ENCODE measurements around the gene PRKD1. TPM values are rescaled to one million over a fixed set of nuclear protein-coding genes. Genes with fewer than 3 reads are reported as not detected.

The PRKD1 gene
- total RNA-seq, 3 donors from 2014 or later (not counting 1 experiment from before 2014, with no cell fraction given): not detected

GRCh38 chr14:29607169-29607568, 320.5 kb downstream of the PRKD1 start:
- no peak overlapping the region for H3K27ac ChIP-seq (ENCODE audit: low read length)
- intact Hi-C loops (cut with micrococcal nuclease): no loop called here
- H3K9me3 Mint-ChIP-seq: peaks cover 13 to 18% of the 10 kb centered on the region in 2 donors
- peaks cover 4% of the 10 kb centered on the region for H3K9me3 ChIP-seq (ENCODE audit: control insufficient read depth, insufficient read depth, low read length)
- no peaks in the 10 kb centered on the region for H3K27me3 Mint-ChIP-seq (ENCODE audit: low read depth in 2 of 2)
- no peak overlapping the region for H3K4me3 ChIP-seq (ENCODE audit: low read length)
- ATAC-seq: no peak
- H3K4me3 Mint-ChIP-seq: no peak overlapping the region
- DNase-seq: no peak
- H3K27me3 ChIP-seq (ENCODE audit: control insufficient read depth, insufficient read depth, low read length): no peaks in the 10 kb centered on the region
- H3K27ac Mint-ChIP-seq: no peak overlapping the region
- 86% methylated on average over 4 of the region's 5 CpGs for WGBS (ENCODE audit: insufficient coverage)
- no peaks in the 10 kb centered on the region for H3K4me1 Mint-ChIP-seq
- TF ChIP-seq CTCF (IDR thresholded peaks at IDR 0.05): no peak
- H3K36me3 Mint-ChIP-seq: peaks cover 7% of the 10 kb centered on the region
- H3K36me3 ChIP-seq (ENCODE audit: control insufficient read depth, insufficient read depth, low read length): no peaks in the 10 kb centered on the region
- H3K4me1 ChIP-seq (ENCODE audit: control insufficient read depth, insufficient read depth, low read length): no peaks in the 10 kb centered on the region

GRCh38 chr14:29603696-29604095, 324.0 kb downstream of the PRKD1 start:
- no peak for TF ChIP-seq CTCF (IDR thresholded peaks at IDR 0.05)
- DNase-seq: no peak

GRCh38 chr14:29601616-29602015, 326.0 kb downstream of the PRKD1 start:
- intact Hi-C loops (cut with micrococcal nuclease): no loop called here
- H3K4me3 ChIP-seq (ENCODE audit: low read length): no peak overlapping the region
- Mint-ChIP-seq H3K36me3 (peaks cover 7% of the 10 kb centered on the region), H3K9me3 (peaks cover 8 to 10% of the 10 kb centered on the region in 2 donors), H3K27me3 (ENCODE audit: low read depth in 2 of 2) (no peaks in the 10 kb centered on the region), H3K4me1 (no peaks in the 10 kb centered on the region), H3K4me3 (no peak overlapping the region), H3K27ac (no peak overlapping the region)
- no peak for ATAC-seq
- no peaks in the 10 kb centered on the region for H3K27me3 ChIP-seq (ENCODE audit: control insufficient read depth, insufficient read depth, low read length)
- DNase-seq: no peak
- H3K4me1 ChIP-seq (ENCODE audit: control insufficient read depth, insufficient read depth, low read length): no peaks in the 10 kb centered on the region
- TF ChIP-seq CTCF (IDR thresholded peaks at IDR 0.05): no peak
- H3K27ac ChIP-seq (ENCODE audit: low read length): no peak overlapping the region
- 85% methylated on average over 5 of the region's 5 CpGs for WGBS (ENCODE audit: insufficient coverage)
- peaks cover 7% of the 10 kb centered on the region for H3K9me3 ChIP-seq (ENCODE audit: control insufficient read depth, insufficient read depth, low read length)
- H3K36me3 ChIP-seq (ENCODE audit: control insufficient read depth, insufficient read depth, low read length): no peaks in the 10 kb centered on the region

More at GRCh38 chr14:29603696-29604095, 324.0 kb downstream of the PRKD1 start:
- no CpG with 5 or more reads among the region's 3 CpGs for WGBS (ENCODE audit: insufficient coverage)
- intact Hi-C loops (cut with micrococcal nuclease): no loop called here
- Mint-ChIP-seq H3K9me3 (peaks cover 8 to 13% of the 10 kb centered on the region in 2 donors), H3K27me3 (ENCODE audit: low read depth in 2 of 2) (no peaks in the 10 kb centered on the region), H3K4me1 (no peaks in the 10 kb centered on the region), H3K36me3 (peaks cover 7% of the 10 kb centered on the region), H3K4me3 (no peak overlapping the region), H3K27ac (no peak overlapping the region)
- H3K27ac ChIP-seq (ENCODE audit: low read length): no peak overlapping the region
- no peak for ATAC-seq
- no peaks in the 10 kb centered on the region for H3K36me3 ChIP-seq (ENCODE audit: control insufficient read depth, insufficient read depth, low read length)
- H3K9me3 ChIP-seq (ENCODE audit: control insufficient read depth, insufficient read depth, low read length): peaks cover 7% of the 10 kb centered on the region
- H3K4me3 ChIP-seq (ENCODE audit: low read length): no peak overlapping the region
- no peaks in the 10 kb centered on the region for H3K4me1 ChIP-seq (ENCODE audit: control insufficient read depth, insufficient read depth, low read length)
- no peaks in the 10 kb centered on the region for H3K27me3 ChIP-seq (ENCODE audit: control insufficient read depth, insufficient read depth, low read length)

- Histone ChIP-seq H3K4me3 (ENCODE audit: low read length) (no peak overlapping the region), H3K36me3 (ENCODE audit: control insufficient read depth, insufficient read depth, low read length) (no peaks in the 10 kb centered on the region), H3K27me3 (ENCODE audit: control insufficient read depth, insufficient read depth, low read length) (no peaks in the 10 kb centered on the region), H3K4me1 (ENCODE audit: control insufficient read depth, insufficient read depth, low read length) (no peaks in the 10 kb centered on the region), H3K9me3 (ENCODE audit: control insufficient read depth, insufficient read depth, low read length) (no peaks in the 10 kb centered on the region), H3K27ac (ENCODE audit: low read length) (no peak overlapping the region)
- Mint-ChIP-seq H3K9me3 (peaks cover 6 to 12% of the 10 kb centered on the region in 2 donors), H3K27ac (no peak overlapping the region), H3K27me3 (ENCODE audit: low read depth in 2 of 2) (no peaks in the 10 kb centered on the region), H3K4me1 (no peaks in the 10 kb centered on the region), H3K36me3 (no peaks in the 10 kb centered on the region), H3K4me3 (no peak overlapping the region)
- DNase-seq (no peak), ATAC-seq (no peak)
- no peak for TF ChIP-seq CTCF (IDR thresholded peaks at IDR 0.05)
- WGBS (ENCODE audit: insufficient coverage): 92% methylated on average over 7 of the region's 7 CpGs
- intact Hi-C loops (cut with micrococcal nuclease): no loop called here
These were observed 339.7 kb downstream of the PRKD1 start for GRCh38 chr14:29587761-29588470.
